ENCODE data around the gene PPP1R12B.
"Not testable (repeated sequence)": the region's sequence is repeated elsewhere in the genome, so short reads cannot be mapped to it uniquely, and the experiment has no call there.

- TF ChIP-seq CTCF (IDR thresholded peaks at IDR 0.05; ENCODE audit: poor library complexity); EZH2 (IDR thresholded peaks at IDR 0.05; ENCODE audit: borderline replicate concordance); EZH2phosphoT487 (IDR thresholded peaks at IDR 0.05; ENCODE audit: low read depth, severe bottlenecking, unreplicated experiment): not testable (repeated sequence)
Observed at GRCh38 chr1:202620036-202620435, 271.5 kb downstream of the PPP1R12B start.
